GM12878 (cell line): ENCODE data around the gene NAALADL2. TPM values are rescaled to one million over a fixed set of nuclear protein-coding genes. Genes with fewer than 3 reads are reported as not detected.

Experiments
- ATAC-seq: fragments of 200-7000 bp; cut with Tn5 transposase; 3 replicates; pipeline ENCODE4 v1.9.1; 2020; ENCODE audit warnings: mild to moderate bottlenecking, moderate library complexity
- BruUV-seq: library from RNA; stranded (reverse); fragments of 400-500 nt; replicated peaks from 2 replicates; lab custom pipeline; 2021; lab: Mats Ljungman, UMichigan
- CTCF ChIA-PET: fragments of 300-600 bp; sonication (Branson Sonifier 250); formaldehyde crosslinking; extraction: SDS; loops from one replicate; lab custom pipeline; 2021; ENCODE audit warnings: inconsistent platforms; lab: Yijun Ruan, JAX
- POLR2A ChIA-PET: fragments of 350-600 bp; formaldehyde crosslinking; extraction: SDS; loops from one replicate; lab custom pipeline; 2021; ENCODE audit warnings: inconsistent platforms; lab: Charles Lee
- RAD21 ChIA-PET: fragments of 300-600 bp; sonication (Branson Sonifier 250); formaldehyde crosslinking; loops from one replicate; lab custom pipeline; 2023; ENCODE audit warnings: antibody characterized with exemption; ENCODE audit not compliant: unreplicated experiment; lab: Charles Lee
- SMC1A ChIA-PET: fragments of 300-600 bp; sonication (Branson Sonifier 250); formaldehyde crosslinking; loops from one replicate; lab custom pipeline; 2023; ENCODE audit not compliant: unreplicated experiment, uncharacterized antibody; lab: Charles Lee
- DNase-seq: peaks from one replicate; pipeline ENCODE4 v3.0.0-alpha.2; 2011; ENCODE audit warnings: low read depth, low spot score
- FAIRE-seq: peaks from 3 replicates; lab custom pipeline; 2011; peaks lifted over from hg19 to GRCh38; lab: Jason Lieb, UNC
- H2AFZ ChIP-seq: 2 replicates; pipeline ENCODE4 v1.6.0; 2011; ENCODE audit warnings: low read depth, low read length, control low read depth; ENCODE audit not compliant: control insufficient read depth
- H3K27ac ChIP-seq: 2 replicates; pipeline ENCODE4 v1.5.1; 2011; ENCODE audit warnings: control low read depth; ENCODE audit not compliant: control insufficient read depth, insufficient read depth
- H3K27me3 ChIP-seq, 2 experiments: replicated peaks in 1 of 2; 2 replicates each; pipeline versions ENCODE4 v1.6.0 to v1.6.1; 2011; ENCODE audit warnings: low read length in 1 of 2; ENCODE audit not compliant: control insufficient read depth in 2 of 2, insufficient read depth in 2 of 2
- H3K36me3 ChIP-seq, 2 experiments: 2 replicates each; pipeline ENCODE4 v1.5.1; 2011; ENCODE audit warnings: low read length in 1 of 2; ENCODE audit not compliant: control insufficient read depth in 2 of 2, insufficient read depth in 2 of 2
- H3K4me1 ChIP-seq: 2 replicates; pipeline ENCODE4 v1.6.1; 2011; ENCODE audit warnings: mild to moderate bottlenecking, low read length, moderate library complexity, mixed read lengths; ENCODE audit not compliant: control insufficient read depth, insufficient read depth
- H3K4me2 ChIP-seq: 2 replicates; pipeline ENCODE4 v1.6.0; 2011; ENCODE audit warnings: control low read depth; ENCODE audit not compliant: control insufficient read depth, insufficient read depth
- H3K4me3 ChIP-seq: fragments of 200-600 bp; sonication (generic); 2 replicates; pipeline ENCODE4 v1.5.1; 2016
- H3K79me2 ChIP-seq: 2 replicates; pipeline ENCODE4 v1.6.0; 2011; ENCODE audit warnings: low read length; ENCODE audit not compliant: control insufficient read depth, insufficient read depth
- H3K9ac ChIP-seq: 2 replicates; pipeline ENCODE4 v1.8.0; 2011; ENCODE audit warnings: low read length, control low read depth, mixed read lengths; ENCODE audit not compliant: control insufficient read depth, insufficient read depth
- H3K9me3 ChIP-seq: replicated peaks from 3 replicates; pipeline ENCODE4 v1.5.1; 2011; ENCODE audit warnings: mild to moderate bottlenecking, low read length; ENCODE audit not compliant: control insufficient read depth, insufficient read depth
- H4K20me1 ChIP-seq: 2 replicates; pipeline ENCODE4 v1.6.0; 2011; ENCODE audit not compliant: control insufficient read depth, insufficient read depth
- CHD1 ChIP-seq: IDR thresholded peaks from 2 replicates; pipeline ENCODE4 v1.6.1; 2012; ENCODE audit warnings: low read depth, low read length, improper control_type of control experiment
- IKZF1 ChIP-seq: fragments of 450-650 bp; conservative IDR thresholded peaks from 2 replicates; pipeline ENCODE4 v1.6.1; 2017; ENCODE audit warnings: antibody characterized with exemption, mild to moderate bottlenecking
- MTA3 ChIP-seq: IDR thresholded peaks from 2 replicates; pipeline ENCODE4 v1.6.1; 2012; ENCODE audit warnings: low read length, inconsistent platforms, borderline replicate concordance
- NR2F1 ChIP-seq: fragments of 450-650 bp; conservative IDR thresholded peaks from 2 replicates; pipeline ENCODE4 v1.6.1; 2017; ENCODE audit warnings: mild to moderate bottlenecking
- SMC3 ChIP-seq: IDR thresholded peaks from 2 replicates; pipeline ENCODE4 v1.6.1; 2011; ENCODE audit warnings: low read length, improper control_type of control experiment, borderline replicate concordance
- STAT1 ChIP-seq: fragments of 450-650 bp; conservative IDR thresholded peaks from 2 replicates; pipeline ENCODE4 v1.6.1; 2014; ENCODE audit warnings: antibody characterized with exemption, mild to moderate bottlenecking
- SUZ12 ChIP-seq: fragments of 200-600 bp; sonication (generic); IDR thresholded peaks from one replicate; pipeline ENCODE4 v1.6.1; 2018; ENCODE audit warnings: antibody characterized with exemption, mild to moderate bottlenecking; ENCODE audit not compliant: unreplicated experiment
- TAF1 ChIP-seq: IDR thresholded peaks from 2 replicates; pipeline ENCODE4 v1.6.1; 2011; ENCODE audit warnings: mild to moderate bottlenecking, low read depth, low read length, borderline replicate concordance
- TCF7 ChIP-seq: IDR thresholded peaks from 2 replicates; pipeline ENCODE4 v1.6.1; 2014; ENCODE audit warnings: antibody characterized with exemption, borderline replicate concordance
- WGBS: methylation state at CpG from one replicate; pipeline ENCODE4 v1.1.6; 2016; ENCODE audit warnings: low lambda C conversion rate; ENCODE audit not compliant: insufficient replicate concordance, insufficient coverage; ENCODE audit errors: missing lambda C conversion rate; 5-methylcytosine and 5-hydroxymethylcytosine counted together
- in situ Hi-C: fragments of 300-500 bp; cut with MboI; formaldehyde crosslinking; loops from 9 replicates; pipeline ENCODE4 v1.14.3; 2018; ENCODE audit warnings: mixed read lengths
- intact Hi-C: fragments of 100-400 bp; cut with micrococcal nuclease; formaldehyde crosslinking; loops from one replicate; pipeline ENCODE4 v1.14.2; 2022; ENCODE audit not compliant: unreplicated experiment
- polyA plus RNA-seq, 11 experiments: library from polyadenylated mRNA; depleted of rRNA in 4 of 11; unstranded in 6 of 11; stranded (reverse) in 5 of 11; fragments of >200 nt; fragmentation: Nextera tagmentation in 4 of 11; fragmentation: Illumina TruSeq in 1 of 11; extraction: Ambion mirVana in 4 of 11; extraction: Trizol in 1 of 11; gene quantifications; 1 replicate in 1 of 11; 2 replicates in 10 of 11; pipeline versions ENCODE4 v1.2.1 to v1.2.3, GENCODE V29; 2011 to 2016; ENCODE audit warnings: inconsistent platforms in 2 of 11, missing spikeins in 2 of 11, low read depth in 1 of 11
- total RNA-seq, 4 experiments: library from RNA; depleted of rRNA in 3 of 4; stranded (reverse); fragments of >200 nt in 3 of 4; fragmentation: Illumina TruSeq in 1 of 4; extraction: Trizol in 1 of 4; gene quantifications; 2 replicates each; pipeline versions ENCODE4 v1.2.1 to v1.2.3, GENCODE V29; 2013 to 2021
- TF ChIP-seq, protein P1 (sequence below): IDR thresholded peaks from 2 replicates; pipeline ENCODE4 v1.6.1; 2011; ENCODE audit warnings: borderline replicate concordance, low read depth, mild to moderate bottlenecking, moderate library complexity, mixed read lengths, low read length; ENCODE audit not compliant: insufficient read depth; ENCODE audit errors: extremely low read length
- TF ChIP-seq, protein P2 (sequence below): fragments of 450-650 bp; IDR thresholded peaks from 2 replicates; pipeline ENCODE4 v1.6.1; 2017; ENCODE audit warnings: mild to moderate bottlenecking
- TF ChIP-seq, protein P3 (sequence below): IDR thresholded peaks from 2 replicates; pipeline ENCODE4 v1.6.1; 2012; ENCODE audit warnings: improper control_type of control experiment, low read depth, low read length; ENCODE audit not compliant: insufficient replicate concordance
- TF ChIP-seq, protein P4 (sequence below): fragments of 150-350 bp; IDR thresholded peaks from 2 replicates; pipeline ENCODE4 v1.6.1; 2016; ENCODE audit warnings: low read depth, low read length

The NAALADL2 gene
- total and polyA plus RNA-seq, 10 of the 15 experiments (the other 5 are each of a cell fraction or from before 2014, with no cell fraction given) = 0.06 to 10.8 (median 0.46) TPM

DNA sequence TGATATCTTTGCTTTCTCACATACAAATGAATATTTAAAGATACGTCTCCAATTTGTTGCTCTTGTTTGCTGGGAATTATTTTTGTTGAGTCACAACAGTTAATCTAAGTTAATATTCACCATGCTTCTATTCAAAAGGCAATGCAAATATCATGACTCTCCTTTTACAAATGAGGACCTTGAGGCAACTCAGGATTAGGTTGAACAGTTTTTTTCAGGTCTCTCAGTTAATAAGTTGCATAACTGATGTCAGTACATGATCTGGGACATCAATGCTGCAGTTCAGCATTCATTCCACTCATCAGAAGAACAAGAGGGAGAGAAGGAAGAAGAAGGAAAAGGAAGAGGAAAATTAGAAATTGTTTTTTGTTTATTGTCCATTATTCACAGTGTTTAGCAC lies 781 bp upstream of the NAALADL2 start:
- H3K36me3 ChIP-seq = no peaks in the 10 kb centered on the region
- ChIA-PET SMC1A (no interaction called here), POLR2A (no interaction called here), CTCF (no interaction called here), RAD21 (no interaction called here)
- no peak overlapping the region for H3K4me2 ChIP-seq
- WGBS = 0% methylated on average over 1 of the region's 1 CpG
- H3K79me2 ChIP-seq = no peaks in the 10 kb centered on the region
- intact Hi-C loops (no loop called here), in situ Hi-C loops (no loop called here)
- H3K9ac ChIP-seq = no peak overlapping the region
- ATAC-seq (no peak), FAIRE-seq (no peak), DNase-seq (no peak)
- no peaks in the 10 kb centered on the region for H3K9me3 ChIP-seq
- H3K4me1 ChIP-seq = no peaks in the 10 kb centered on the region
- no peak overlapping the region for H2AFZ ChIP-seq
- TF ChIP-seq STAT1 = no peak
- no peak for TF ChIP-seq SUZ12
- no peak for TF ChIP-seq MTA3
- TF ChIP-seq, protein P1, sequence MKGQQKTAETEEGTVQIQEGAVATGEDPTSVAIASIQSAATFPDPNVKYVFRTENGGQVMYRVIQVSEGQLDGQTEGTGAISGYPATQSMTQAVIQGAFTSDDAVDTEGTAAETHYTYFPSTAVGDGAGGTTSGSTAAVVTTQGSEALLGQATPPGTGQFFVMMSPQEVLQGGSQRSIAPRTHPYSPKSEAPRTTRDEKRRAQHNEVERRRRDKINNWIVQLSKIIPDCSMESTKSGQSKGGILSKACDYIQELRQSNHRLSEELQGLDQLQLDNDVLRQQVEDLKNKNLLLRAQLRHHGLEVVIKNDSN = no peak
- TF ChIP-seq TCF7 = no peak
- TF ChIP-seq, protein P2, sequence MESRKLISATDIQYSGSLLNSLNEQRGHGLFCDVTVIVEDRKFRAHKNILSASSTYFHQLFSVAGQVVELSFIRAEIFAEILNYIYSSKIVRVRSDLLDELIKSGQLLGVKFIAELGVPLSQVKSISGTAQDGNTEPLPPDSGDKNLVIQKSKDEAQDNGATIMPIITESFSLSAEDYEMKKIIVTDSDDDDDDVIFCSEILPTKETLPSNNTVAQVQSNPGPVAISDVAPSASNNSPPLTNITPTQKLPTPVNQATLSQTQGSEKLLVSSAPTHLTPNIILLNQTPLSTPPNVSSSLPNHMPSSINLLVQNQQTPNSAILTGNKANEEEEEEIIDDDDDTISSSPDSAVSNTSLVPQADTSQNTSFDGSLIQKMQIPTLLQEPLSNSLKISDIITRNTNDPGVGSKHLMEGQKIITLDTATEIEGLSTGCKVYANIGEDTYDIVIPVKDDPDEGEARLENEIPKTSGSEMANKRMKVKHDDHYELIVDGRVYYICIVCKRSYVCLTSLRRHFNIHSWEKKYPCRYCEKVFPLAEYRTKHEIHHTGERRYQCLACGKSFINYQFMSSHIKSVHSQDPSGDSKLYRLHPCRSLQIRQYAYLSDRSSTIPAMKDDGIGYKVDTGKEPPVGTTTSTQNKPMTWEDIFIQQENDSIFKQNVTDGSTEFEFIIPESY = no peak
- TF ChIP-seq, protein P3, sequence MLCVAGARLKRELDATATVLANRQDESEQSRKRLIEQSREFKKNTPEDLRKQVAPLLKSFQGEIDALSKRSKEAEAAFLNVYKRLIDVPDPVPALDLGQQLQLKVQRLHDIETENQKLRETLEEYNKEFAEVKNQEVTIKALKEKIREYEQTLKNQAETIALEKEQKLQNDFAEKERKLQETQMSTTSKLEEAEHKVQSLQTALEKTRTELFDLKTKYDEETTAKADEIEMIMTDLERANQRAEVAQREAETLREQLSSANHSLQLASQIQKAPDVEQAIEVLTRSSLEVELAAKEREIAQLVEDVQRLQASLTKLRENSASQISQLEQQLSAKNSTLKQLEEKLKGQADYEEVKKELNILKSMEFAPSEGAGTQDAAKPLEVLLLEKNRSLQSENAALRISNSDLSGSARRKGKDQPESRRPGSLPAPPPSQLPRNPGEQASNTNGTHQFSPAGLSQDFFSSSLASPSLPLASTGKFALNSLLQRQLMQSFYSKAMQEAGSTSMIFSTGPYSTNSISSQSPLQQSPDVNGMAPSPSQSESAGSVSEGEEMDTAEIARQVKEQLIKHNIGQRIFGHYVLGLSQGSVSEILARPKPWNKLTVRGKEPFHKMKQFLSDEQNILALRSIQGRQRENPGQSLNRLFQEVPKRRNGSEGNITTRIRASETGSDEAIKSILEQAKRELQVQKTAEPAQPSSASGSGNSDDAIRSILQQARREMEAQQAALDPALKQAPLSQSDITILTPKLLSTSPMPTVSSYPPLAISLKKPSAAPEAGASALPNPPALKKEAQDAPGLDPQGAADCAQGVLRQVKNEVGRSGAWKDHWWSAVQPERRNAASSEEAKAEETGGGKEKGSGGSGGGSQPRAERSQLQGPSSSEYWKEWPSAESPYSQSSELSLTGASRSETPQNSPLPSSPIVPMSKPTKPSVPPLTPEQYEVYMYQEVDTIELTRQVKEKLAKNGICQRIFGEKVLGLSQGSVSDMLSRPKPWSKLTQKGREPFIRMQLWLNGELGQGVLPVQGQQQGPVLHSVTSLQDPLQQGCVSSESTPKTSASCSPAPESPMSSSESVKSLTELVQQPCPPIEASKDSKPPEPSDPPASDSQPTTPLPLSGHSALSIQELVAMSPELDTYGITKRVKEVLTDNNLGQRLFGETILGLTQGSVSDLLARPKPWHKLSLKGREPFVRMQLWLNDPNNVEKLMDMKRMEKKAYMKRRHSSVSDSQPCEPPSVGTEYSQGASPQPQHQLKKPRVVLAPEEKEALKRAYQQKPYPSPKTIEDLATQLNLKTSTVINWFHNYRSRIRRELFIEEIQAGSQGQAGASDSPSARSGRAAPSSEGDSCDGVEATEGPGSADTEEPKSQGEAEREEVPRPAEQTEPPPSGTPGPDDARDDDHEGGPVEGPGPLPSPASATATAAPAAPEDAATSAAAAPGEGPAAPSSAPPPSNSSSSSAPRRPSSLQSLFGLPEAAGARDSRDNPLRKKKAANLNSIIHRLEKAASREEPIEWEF = no peak
- TF ChIP-seq, protein P4, sequence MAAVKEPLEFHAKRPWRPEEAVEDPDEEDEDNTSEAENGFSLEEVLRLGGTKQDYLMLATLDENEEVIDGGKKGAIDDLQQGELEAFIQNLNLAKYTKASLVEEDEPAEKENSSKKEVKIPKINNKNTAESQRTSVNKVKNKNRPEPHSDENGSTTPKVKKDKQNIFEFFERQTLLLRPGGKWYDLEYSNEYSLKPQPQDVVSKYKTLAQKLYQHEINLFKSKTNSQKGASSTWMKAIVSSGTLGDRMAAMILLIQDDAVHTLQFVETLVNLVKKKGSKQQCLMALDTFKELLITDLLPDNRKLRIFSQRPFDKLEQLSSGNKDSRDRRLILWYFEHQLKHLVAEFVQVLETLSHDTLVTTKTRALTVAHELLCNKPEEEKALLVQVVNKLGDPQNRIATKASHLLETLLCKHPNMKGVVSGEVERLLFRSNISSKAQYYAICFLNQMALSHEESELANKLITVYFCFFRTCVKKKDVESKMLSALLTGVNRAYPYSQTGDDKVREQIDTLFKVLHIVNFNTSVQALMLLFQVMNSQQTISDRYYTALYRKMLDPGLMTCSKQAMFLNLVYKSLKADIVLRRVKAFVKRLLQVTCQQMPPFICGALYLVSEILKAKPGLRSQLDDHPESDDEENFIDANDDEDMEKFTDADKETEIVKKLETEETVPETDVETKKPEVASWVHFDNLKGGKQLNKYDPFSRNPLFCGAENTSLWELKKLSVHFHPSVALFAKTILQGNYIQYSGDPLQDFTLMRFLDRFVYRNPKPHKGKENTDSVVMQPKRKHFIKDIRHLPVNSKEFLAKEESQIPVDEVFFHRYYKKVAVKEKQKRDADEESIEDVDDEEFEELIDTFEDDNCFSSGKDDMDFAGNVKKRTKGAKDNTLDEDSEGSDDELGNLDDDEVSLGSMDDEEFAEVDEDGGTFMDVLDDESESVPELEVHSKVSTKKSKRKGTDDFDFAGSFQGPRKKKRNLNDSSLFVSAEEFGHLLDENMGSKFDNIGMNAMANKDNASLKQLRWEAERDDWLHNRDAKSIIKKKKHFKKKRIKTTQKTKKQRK = no peak
- TF ChIP-seq IKZF1 = no peak
- TF ChIP-seq TAF1 = no peak
- no peak for TF ChIP-seq SMC3
- no peak for TF ChIP-seq CHD1
- TF ChIP-seq NR2F1 = no peak
- no peaks in the 10 kb centered on the region for H4K20me1 ChIP-seq
- H3K27ac ChIP-seq = no peak overlapping the region
- BruUV-seq = no TSS peak
- no peak overlapping the region for H3K4me3 ChIP-seq
- H3K27me3 ChIP-seq = no peaks in the 10 kb centered on the region
